GM18508 (cell line): ENCODE data around the gene PYCR2.
"Not testable (repeated sequence)": the region's sequence is repeated elsewhere in the genome, so short reads cannot be mapped to it uniquely, and the experiment has no call there.

Experiments used
- ATAC-seq: cut with Tn5 transposase; IDR thresholded peaks from one replicate; pipeline ENCODE4 v1.9.1; 2021; ENCODE audit warnings: moderate number of reproducible peaks; ENCODE audit not compliant: insufficient read depth, unreplicated experiment

PYCR2 gene

GRCh38 chr1:225923692-225924555 is at the start of gene PYCR2:
Gene PYCR2 (minus strand): TSS chr1:225924250. CDS start chr1:225924110, 140 bp downstream.
- ATAC-seq: peak; percentile 87

GRCh38 chr1:225973158-225973557 is 49.1 kb upstream of the PYCR2 start:
- no peak for ATAC-seq

DNA sequence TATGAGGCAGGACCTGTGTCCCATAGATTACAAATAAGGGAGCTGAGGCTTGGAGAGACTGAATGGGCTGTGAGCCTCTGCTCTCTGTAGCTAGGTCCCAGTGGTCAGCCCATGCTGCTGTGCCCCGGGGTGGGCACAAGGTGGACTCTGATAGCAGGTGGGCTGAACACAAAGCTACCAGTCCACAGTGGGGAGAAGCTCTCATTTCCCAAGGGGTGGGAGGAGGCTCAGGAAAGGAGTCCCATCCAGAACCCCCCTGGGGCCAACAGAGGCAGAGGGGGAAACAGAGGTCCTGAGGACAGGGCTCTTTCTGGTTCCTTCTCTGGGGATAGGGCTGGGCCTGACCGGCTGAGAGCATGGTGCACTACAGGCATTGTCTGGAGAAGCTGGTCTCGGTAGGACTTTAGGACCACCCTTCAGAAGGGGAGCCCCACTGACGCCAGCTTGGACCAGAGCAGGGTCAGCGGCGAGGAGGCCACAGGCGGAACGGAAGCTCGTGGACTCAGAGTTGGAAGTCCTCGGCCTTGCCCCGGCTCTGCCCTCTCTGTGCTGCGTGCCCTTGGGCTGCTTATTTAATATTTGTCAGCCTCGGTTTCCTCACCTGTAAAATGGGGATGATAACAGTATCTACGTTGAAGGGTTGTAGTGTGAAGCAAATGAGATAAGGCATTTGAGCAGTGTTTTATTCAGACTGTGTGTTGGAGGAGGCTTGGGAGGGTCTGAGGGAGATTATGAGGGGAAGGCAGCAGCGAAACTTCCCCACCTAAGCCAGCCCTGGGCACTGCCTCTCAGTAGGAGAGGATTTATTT is 48.5 kb upstream of the PYCR2 start:
- ATAC-seq: no peak

DNA sequence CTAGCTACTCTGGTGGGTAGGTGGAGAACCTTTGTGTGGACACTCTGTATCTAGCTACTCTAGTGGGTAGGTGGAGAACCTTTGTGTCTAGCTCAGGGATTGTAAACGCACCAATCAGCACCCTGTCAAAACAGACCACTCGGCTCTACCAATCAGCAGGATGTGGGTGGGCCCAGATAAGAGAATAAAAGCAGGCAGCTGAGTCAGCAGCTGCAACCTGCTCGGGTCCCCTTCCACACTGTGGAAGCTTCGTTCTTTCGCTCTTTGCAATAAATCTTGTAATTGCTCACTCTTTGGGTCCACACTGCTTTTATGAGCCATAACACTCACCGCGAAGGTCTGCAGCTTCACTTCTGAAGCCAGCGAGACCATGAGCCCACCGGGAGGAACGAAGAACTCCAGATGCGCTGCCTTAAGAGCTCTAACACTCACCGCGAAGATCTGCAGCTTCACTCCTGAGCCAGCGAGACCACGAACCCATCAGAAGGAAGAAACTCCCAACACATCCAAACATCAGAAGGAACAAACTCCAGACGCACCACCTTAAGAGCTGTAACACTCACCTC is 46.6 kb upstream of the PYCR2 start:
- not testable (repeated sequence) for ATAC-seq

GRCh38 chr1:225969751-225970150 is 45.7 kb upstream of the PYCR2 start:
- ATAC-seq: not testable (repeated sequence)

GRCh38 chr1:225965231-225965630 is 41.2 kb upstream of the PYCR2 start:
- no peak for ATAC-seq

- no peak for ATAC-seq
Measured at GRCh38 chr1:225963735-225964530, 39.9 kb upstream of the PYCR2 start.

GRCh38 chr1:225962440-225962975 is 38.5 kb upstream of the PYCR2 start:
- ATAC-seq: no peak

- ATAC-seq: no peak
Measured at GRCh38 chr1:225961659-225962439, 37.8 kb upstream of the PYCR2 start.

GRCh38 chr1:225958041-225958440 is 34.0 kb upstream of the PYCR2 start:
- ATAC-seq: no peak

- no peak for ATAC-seq
Measured at GRCh38 chr1:225954753-225955152, 30.7 kb upstream of the PYCR2 start.

DNA sequence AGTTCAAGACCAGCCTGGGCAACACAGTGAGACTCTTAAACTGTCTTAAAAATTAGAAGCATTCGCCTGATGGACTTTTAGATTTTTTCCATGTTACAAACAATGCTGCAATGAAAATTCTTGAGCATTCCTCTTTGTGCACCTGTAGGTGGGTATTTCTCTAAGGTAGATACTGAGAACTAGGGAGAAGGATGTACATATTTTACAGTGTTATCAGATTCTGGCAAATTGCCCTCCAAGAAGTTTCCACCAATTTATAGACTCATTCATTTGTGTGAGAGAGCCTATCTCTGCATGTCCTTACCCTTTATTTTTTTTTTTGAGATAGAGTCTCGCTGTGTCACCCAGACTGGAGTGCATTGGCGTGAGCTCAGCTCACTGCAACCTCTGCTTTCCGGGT is 29.3 kb upstream of the PYCR2 start:
- no peak for ATAC-seq

- ATAC-seq: no peak
Measured at GRCh38 chr1:225950905-225951497, 27.0 kb upstream of the PYCR2 start.

DNA sequence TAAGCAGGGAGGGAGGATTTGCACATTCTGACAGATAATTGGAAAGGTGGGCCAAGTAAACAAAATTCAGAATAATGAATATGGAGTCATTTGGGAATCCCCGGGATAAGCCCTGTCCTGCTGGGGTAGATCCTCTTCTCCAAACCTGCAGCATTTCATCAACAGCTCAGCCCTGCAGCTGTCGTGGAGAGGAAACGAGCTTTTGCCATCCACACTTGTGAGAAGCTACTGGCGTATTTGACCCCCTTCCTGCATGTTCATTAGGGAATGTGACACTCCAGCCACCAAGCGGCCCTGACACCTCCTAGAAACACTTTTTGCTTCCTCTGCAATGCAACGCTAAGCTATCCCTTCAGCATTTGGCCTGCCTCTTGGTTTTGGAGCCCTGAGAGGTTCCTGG is 25.0 kb upstream of the PYCR2 start:
- ATAC-seq: no peak

GRCh38 chr1:225946803-225947202 is 22.8 kb upstream of the PYCR2 start:
- ATAC-seq: no peak

GRCh38 chr1:225946082-225946620 is 22.1 kb upstream of the PYCR2 start:
- ATAC-seq: no peak

GRCh38 chr1:225945564-225945963 is 21.5 kb upstream of the PYCR2 start:
- ATAC-seq: no peak

DNA sequence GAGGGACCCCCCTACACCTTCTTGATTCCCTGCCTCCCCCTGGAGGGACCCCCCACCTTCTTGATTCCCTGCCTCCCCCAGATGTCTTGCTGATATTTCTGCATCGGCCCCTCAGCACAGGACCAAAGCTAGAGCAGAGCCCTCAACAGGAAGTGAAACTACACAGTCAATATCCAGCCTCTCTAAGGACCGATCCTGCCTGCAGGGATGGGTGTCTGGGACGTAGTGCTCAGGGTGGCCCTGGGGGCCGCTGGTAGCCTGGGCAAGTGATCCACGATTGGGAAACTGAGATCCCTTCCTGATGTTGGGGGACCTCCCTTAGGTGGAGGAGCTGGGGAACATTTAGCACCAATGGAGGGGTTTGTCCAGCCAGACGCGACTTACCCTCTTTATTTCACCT is 20.9 kb upstream of the PYCR2 start:
- peak; percentile 50 for ATAC-seq

DNA sequence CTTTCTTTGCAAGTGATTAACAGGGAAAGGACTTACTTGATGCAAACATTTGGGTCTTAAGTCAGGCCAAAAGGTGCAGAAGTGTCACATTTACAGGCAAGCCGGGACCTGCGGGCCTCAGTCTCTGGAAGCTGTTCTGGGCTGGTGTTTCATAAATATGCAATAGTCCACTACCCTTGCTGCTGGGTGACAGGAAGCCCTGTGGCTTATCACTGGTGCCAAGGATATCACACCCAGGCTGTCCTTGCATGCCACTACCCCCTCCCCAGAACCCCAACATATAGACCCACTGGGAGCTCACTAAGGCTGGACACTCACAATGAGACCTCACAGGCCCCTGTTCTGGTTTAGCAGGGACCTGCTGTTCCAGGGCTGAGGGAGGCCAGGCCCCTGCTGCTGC is 20.3 kb upstream of the PYCR2 start:
- no peak for ATAC-seq
